ENCODE measurements around the gene PACRGL.
A peak's percentile ranks its signal among the peaks of the same experiment; 100 is the strongest.

The PACRGL gene

DNA sequence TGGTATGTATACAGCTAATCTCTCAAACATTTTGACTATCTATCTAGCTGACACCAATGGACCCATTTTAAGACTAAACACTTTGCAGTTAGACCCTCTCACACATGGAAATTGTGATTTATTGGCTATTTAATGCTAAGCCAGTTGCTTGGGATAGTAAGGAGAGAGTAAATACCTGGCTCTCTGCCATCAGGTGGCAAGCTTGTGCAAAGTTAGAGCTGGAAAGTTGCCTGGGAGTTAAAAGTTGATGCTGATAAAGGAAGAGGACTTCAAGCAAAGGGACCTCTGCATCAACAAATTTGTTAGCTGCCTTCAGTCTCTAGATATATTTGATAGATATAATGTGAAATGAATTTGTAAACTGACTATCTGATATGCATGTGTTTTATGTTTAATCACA, 61.1 kb downstream of the PACRGL start:
- H3K14ac ChIP-seq (ENCODE audit: low read length): no peak overlapping the region
- no peak overlapping the region for H2AFZ ChIP-seq (ENCODE audit: insufficient read depth, low read length, poor library complexity)
- H3K18ac ChIP-seq (ENCODE audit: low read length): no peak overlapping the region
- no peak overlapping the region for H4K12ac ChIP-seq (ENCODE audit: low read depth, low read length)
- H3K79me2 ChIP-seq (ENCODE audit: control insufficient read depth, insufficient read depth, low read length, poor library complexity): no peaks in the 10 kb centered on the region
- H3K27me3 ChIP-seq (ENCODE audit: insufficient read depth, low read length): no peaks in the 10 kb centered on the region
- H3K4me3 ChIP-seq (ENCODE audit: low read depth, low read length): no peak overlapping the region
- no peak overlapping the region for H2BK5ac ChIP-seq (ENCODE audit: low read depth, low read length, poor library complexity)
- H4K91ac ChIP-seq (ENCODE audit: low read depth, low read length): no peak overlapping the region
- H2BK120ac ChIP-seq (ENCODE audit: insufficient read depth, low read length, poor library complexity): no peak overlapping the region
- no peak overlapping the region for H4K8ac ChIP-seq (ENCODE audit: low read depth, low read length)
- no peaks in the 10 kb centered on the region for H3K79me1 ChIP-seq (ENCODE audit: low read length)
- H2BK12ac ChIP-seq (ENCODE audit: low read length): no peak overlapping the region
- DNase-seq: no peak
- no peak overlapping the region for H3K4me2 ChIP-seq (ENCODE audit: low read length)
- H3K4me1 ChIP-seq (ENCODE audit: control insufficient read depth in 1 of 2, insufficient read depth in 2 of 2, low read length in 2 of 2): no peaks in the 10 kb centered on the region
- no peak overlapping the region for H3K23ac ChIP-seq (ENCODE audit: low read length)
- no peak overlapping the region for H3K4ac ChIP-seq (ENCODE audit: low read depth, low read length)
- H3K27ac ChIP-seq (ENCODE audit: low read depth, low read length): no peak overlapping the region
- H3K9me3 ChIP-seq (ENCODE audit: insufficient read depth, low read depth, low read length): no peaks in the 10 kb centered on the region
- H3K9ac ChIP-seq (ENCODE audit: low read length): no peak overlapping the region
- no peak overlapping the region for H2AK5ac ChIP-seq (ENCODE audit: low read length)
- no peaks in the 10 kb centered on the region for H3K36me3 ChIP-seq (ENCODE audit: control insufficient read depth in 1 of 2, insufficient read depth in 2 of 2, low read length in 2 of 2)

DNA sequence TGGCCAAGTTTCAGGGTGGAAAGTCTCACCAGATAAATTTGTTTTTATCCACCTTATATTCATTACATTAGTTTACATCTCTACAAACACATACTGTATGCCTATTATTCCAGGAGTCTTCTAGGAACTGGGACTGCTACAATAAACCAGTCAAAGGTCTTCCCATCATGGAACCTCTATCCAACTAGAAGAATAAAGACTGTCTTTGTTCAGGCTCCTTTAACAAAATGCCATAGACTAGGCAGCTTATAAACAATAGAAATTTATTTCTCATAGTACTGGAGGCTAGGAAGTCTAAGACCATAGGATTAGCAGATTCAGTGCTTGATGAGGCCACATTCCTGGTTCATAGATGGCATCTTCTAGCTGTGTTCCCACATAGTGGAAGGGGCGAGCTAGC, 61.6 kb downstream of the PACRGL start:
- no peak overlapping the region for H2BK5ac ChIP-seq (ENCODE audit: low read depth, low read length, poor library complexity)
- H3K79me1 ChIP-seq (ENCODE audit: low read length): no peaks in the 10 kb centered on the region
- H3K4me2 ChIP-seq (ENCODE audit: low read length): no peak overlapping the region
- no peak overlapping the region for H3K18ac ChIP-seq (ENCODE audit: low read length)
- H3K9ac ChIP-seq (ENCODE audit: low read length): no peak overlapping the region
- no peak overlapping the region for H3K27ac ChIP-seq (ENCODE audit: low read depth, low read length)
- WGBS (ENCODE audit: extremely low coverage, insufficient coverage, insufficient read length): no CpG with 5 or more reads among the region's 1 CpG
- H2AFZ ChIP-seq (ENCODE audit: insufficient read depth, low read length, poor library complexity): no peak overlapping the region
- H4K8ac ChIP-seq (ENCODE audit: low read depth, low read length): no peak overlapping the region
- no peak overlapping the region for H3K23ac ChIP-seq (ENCODE audit: low read length)
- no peak overlapping the region for H4K91ac ChIP-seq (ENCODE audit: low read depth, low read length)
- DNase-seq: no peak
- no peaks in the 10 kb centered on the region for H3K4me1 ChIP-seq (ENCODE audit: control insufficient read depth in 1 of 2, insufficient read depth in 2 of 2, low read length in 2 of 2)
- H3K4me3 ChIP-seq (ENCODE audit: low read depth, low read length): no peak overlapping the region
- no peak overlapping the region for H2BK120ac ChIP-seq (ENCODE audit: insufficient read depth, low read length, poor library complexity)
- no peak overlapping the region for H3K4ac ChIP-seq (ENCODE audit: low read depth, low read length)
- no peak overlapping the region for H2AK5ac ChIP-seq (ENCODE audit: low read length)
- H3K9me3 ChIP-seq (ENCODE audit: insufficient read depth, low read depth, low read length): no peaks in the 10 kb centered on the region
- H3K14ac ChIP-seq (ENCODE audit: low read length): no peak overlapping the region
- no peaks in the 10 kb centered on the region for H3K27me3 ChIP-seq (ENCODE audit: insufficient read depth, low read length)
- H4K12ac ChIP-seq (ENCODE audit: low read depth, low read length): no peak overlapping the region
- H2BK12ac ChIP-seq (ENCODE audit: low read length): no peak overlapping the region
- no peaks in the 10 kb centered on the region for H3K79me2 ChIP-seq (ENCODE audit: control insufficient read depth, insufficient read depth, low read length, poor library complexity)
- no peaks in the 10 kb centered on the region for H3K36me3 ChIP-seq (ENCODE audit: control insufficient read depth in 1 of 2, insufficient read depth in 2 of 2, low read length in 2 of 2)

DNA sequence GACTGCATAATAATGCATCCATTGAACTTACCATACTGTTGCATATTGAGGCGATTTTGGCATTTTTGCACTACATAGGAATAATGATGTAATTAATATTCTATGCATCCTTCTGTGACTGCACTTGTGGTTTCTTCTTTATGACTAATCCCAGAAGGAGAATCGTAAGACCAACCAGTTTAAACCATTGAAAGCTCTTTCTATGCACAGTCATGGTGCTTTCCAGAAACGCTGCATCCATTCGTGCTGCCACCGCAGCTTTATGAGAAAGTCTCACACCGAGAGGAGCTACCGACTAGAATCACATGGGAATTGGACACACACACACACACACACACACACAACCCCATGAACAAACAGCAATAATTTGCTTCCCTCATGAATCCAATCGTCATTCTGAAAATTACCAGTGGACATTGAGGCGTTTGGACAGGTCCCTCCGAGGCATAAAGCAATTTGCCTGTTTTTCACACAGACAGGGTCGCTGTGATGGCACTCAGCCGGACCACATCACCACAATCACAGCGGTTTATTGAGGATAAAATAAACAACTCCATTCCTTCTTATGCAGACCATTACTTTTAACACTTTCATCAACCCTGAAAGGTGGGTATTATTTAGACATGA, 64.2 kb downstream of the PACRGL start:
- no peak overlapping the region for H3K4me2 ChIP-seq (ENCODE audit: low read length)
- H3K9me3 ChIP-seq (ENCODE audit: insufficient read depth, low read depth, low read length): no peaks in the 10 kb centered on the region
- H3K14ac ChIP-seq (ENCODE audit: low read length): no peak overlapping the region
- no peak for DNase-seq
- H4K8ac ChIP-seq (ENCODE audit: low read depth, low read length): no peak overlapping the region
- H3K4me3 ChIP-seq (ENCODE audit: low read depth, low read length): no peak overlapping the region
- H3K9ac ChIP-seq (ENCODE audit: low read length): no peak overlapping the region
- H2AK5ac ChIP-seq (ENCODE audit: low read length): no peak overlapping the region
- H2BK5ac ChIP-seq (ENCODE audit: low read depth, low read length, poor library complexity): no peak overlapping the region
- H2AFZ ChIP-seq (ENCODE audit: insufficient read depth, low read length, poor library complexity): no peak overlapping the region
- H3K23ac ChIP-seq (ENCODE audit: low read length): no peak overlapping the region
- no peaks in the 10 kb centered on the region for H3K4me1 ChIP-seq (ENCODE audit: control insufficient read depth in 1 of 2, insufficient read depth in 2 of 2, low read length in 2 of 2)
- no peaks in the 10 kb centered on the region for H3K27me3 ChIP-seq (ENCODE audit: insufficient read depth, low read length)
- no peak overlapping the region for H3K4ac ChIP-seq (ENCODE audit: low read depth, low read length)
- H3K18ac ChIP-seq (ENCODE audit: low read length): no peak overlapping the region
- no peak overlapping the region for H3K27ac ChIP-seq (ENCODE audit: low read depth, low read length)
- WGBS (ENCODE audit: extremely low coverage, insufficient coverage, insufficient read length): no CpG with 5 or more reads among the region's 13 CpGs
- H2BK120ac ChIP-seq (ENCODE audit: insufficient read depth, low read length, poor library complexity): no peak overlapping the region
- no peaks in the 10 kb centered on the region for H3K79me1 ChIP-seq (ENCODE audit: low read length)
- no peak overlapping the region for H4K91ac ChIP-seq (ENCODE audit: low read depth, low read length)
- H2BK12ac ChIP-seq (ENCODE audit: low read length): no peak overlapping the region
- no peak overlapping the region for H4K12ac ChIP-seq (ENCODE audit: low read depth, low read length)
- H3K79me2 ChIP-seq (ENCODE audit: control insufficient read depth, insufficient read depth, low read length, poor library complexity): no peaks in the 10 kb centered on the region
- H3K36me3 ChIP-seq (ENCODE audit: control insufficient read depth in 1 of 2, insufficient read depth in 2 of 2, low read length in 2 of 2): no peaks in the 10 kb centered on the region

DNA sequence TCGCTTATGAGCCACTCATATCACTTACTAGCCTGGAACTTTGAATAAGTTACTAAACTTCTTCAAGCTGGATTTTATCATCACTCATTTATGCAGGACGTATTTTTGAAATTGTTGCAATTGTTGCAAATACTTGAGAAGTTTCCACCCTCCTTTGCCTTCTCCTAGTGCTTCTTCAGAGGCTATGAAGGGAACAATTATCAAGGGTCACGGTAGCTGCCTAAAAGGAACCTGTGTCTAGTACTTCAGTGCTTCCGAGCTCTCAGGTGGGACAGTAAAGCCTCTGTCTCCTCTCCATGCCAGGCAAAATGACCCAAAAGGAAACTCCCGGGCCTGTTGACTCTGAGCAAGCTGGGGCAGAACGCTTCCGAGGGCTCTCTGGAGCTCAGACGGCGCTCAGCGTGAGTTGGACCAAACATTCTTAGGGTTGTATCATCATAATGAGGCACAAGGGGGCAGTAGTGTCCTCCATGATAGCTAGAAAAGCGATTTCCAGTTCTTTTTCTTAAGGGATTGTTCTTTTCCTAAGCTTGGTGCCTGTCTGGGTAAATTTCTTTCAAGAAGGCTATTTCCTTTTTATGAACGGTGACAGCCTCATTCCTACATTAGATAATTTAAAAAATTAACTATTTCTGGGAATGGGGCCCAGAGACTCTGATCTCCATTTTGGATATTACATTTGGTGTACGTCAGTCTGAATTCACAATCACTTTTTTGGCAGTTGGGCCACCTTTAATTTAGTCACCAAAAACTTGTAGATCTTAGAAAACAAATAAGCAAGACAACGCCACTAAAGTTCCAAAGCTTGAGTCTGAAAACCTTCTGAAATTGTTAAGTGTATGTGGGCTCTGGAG, 73.1 kb downstream of the PACRGL start:
- H3K36me3 ChIP-seq (ENCODE audit: control insufficient read depth in 1 of 2, insufficient read depth in 2 of 2, low read length in 2 of 2): no peaks in the 10 kb centered on the region
- H3K18ac ChIP-seq (ENCODE audit: low read length): no peak overlapping the region
- no peak overlapping the region for H2AK5ac ChIP-seq (ENCODE audit: low read length)
- H3K9me3 ChIP-seq (ENCODE audit: insufficient read depth, low read depth, low read length): no peaks in the 10 kb centered on the region
- H3K79me1 ChIP-seq (ENCODE audit: low read length): peaks cover 3% of the 10 kb centered on the region
- H3K4me3 ChIP-seq (ENCODE audit: low read depth, low read length): no peak overlapping the region
- H4K8ac ChIP-seq (ENCODE audit: low read depth, low read length): no peak overlapping the region
- DNase-seq: peak; percentile 36 to 84
- H3K79me2 ChIP-seq (ENCODE audit: control insufficient read depth, insufficient read depth, low read length, poor library complexity): no peaks in the 10 kb centered on the region
- no peak overlapping the region for H2AFZ ChIP-seq (ENCODE audit: insufficient read depth, low read length, poor library complexity)
- H2BK120ac ChIP-seq (ENCODE audit: insufficient read depth, low read length, poor library complexity): no peak overlapping the region
- H3K14ac ChIP-seq (ENCODE audit: low read length): no peak overlapping the region
- no peak overlapping the region for H4K12ac ChIP-seq (ENCODE audit: low read depth, low read length)
- no peaks in the 10 kb centered on the region for H3K4me1 ChIP-seq (ENCODE audit: control insufficient read depth in 1 of 2, insufficient read depth in 2 of 2, low read length in 2 of 2)
- H3K4me2 ChIP-seq (ENCODE audit: low read length): no peak overlapping the region
- no peak overlapping the region for H2BK12ac ChIP-seq (ENCODE audit: low read length)
- no peak overlapping the region for H3K23ac ChIP-seq (ENCODE audit: low read length)
- WGBS (ENCODE audit: extremely low coverage, insufficient coverage, insufficient read length): no CpG with 5 or more reads among the region's 14 CpGs
- H3K4ac ChIP-seq (ENCODE audit: low read depth, low read length): no peak overlapping the region
- H3K9ac ChIP-seq (ENCODE audit: low read length): no peak overlapping the region
- no peaks in the 10 kb centered on the region for H3K27me3 ChIP-seq (ENCODE audit: insufficient read depth, low read length)
- peak overlapping the region; percentile 43 for H4K91ac ChIP-seq (ENCODE audit: low read depth, low read length)
- no peak overlapping the region for H2BK5ac ChIP-seq (ENCODE audit: low read depth, low read length, poor library complexity)
- no peak overlapping the region for H3K27ac ChIP-seq (ENCODE audit: low read depth, low read length)
